Mucosa of stomach (tissue), 1 donor: ENCODE results near the gene SBK1.

Experiments used
- H3K27me3 ChIP-seq: one replicate; pipeline ENCODE4 v1.7.0; 2013; ENCODE audit warnings: mild to moderate bottlenecking, low read length; ENCODE audit not compliant: control insufficient read depth, insufficient read depth
- H3K36me3 ChIP-seq: one replicate; pipeline ENCODE4 v1.7.0; 2013; ENCODE audit warnings: low read length; ENCODE audit not compliant: control insufficient read depth, insufficient read depth
- H3K4me1 ChIP-seq: one replicate; pipeline ENCODE4 v1.7.0; 2013; ENCODE audit warnings: mild to moderate bottlenecking, low read length; ENCODE audit not compliant: control insufficient read depth, insufficient read depth
- H3K4me3 ChIP-seq: one replicate; pipeline ENCODE4 v1.7.0; 2013; ENCODE audit warnings: low read length
- H3K9ac ChIP-seq: one replicate; pipeline ENCODE4 v1.7.0; 2013; ENCODE audit warnings: mild to moderate bottlenecking, low read length, moderate library complexity
- H3K9me3 ChIP-seq: one replicate; pipeline ENCODE4 v1.7.0; 2013; ENCODE audit warnings: mild to moderate bottlenecking, low read length, moderate library complexity; ENCODE audit not compliant: control insufficient read depth
- donor health status: Pancreatic carcinoma.

The SBK1 gene

GRCh38 chr16:28283798-28284577 lies 8.3 kb upstream of the SBK1 start:
- Histone ChIP-seq H3K9ac (no peak overlapping the region), H3K9me3 (no peaks in the 10 kb centered on the region), H3K4me1 (no peaks in the 10 kb centered on the region), H3K4me3 (no peak overlapping the region), H3K36me3 (no peaks in the 10 kb centered on the region), H3K27me3 (peaks cover 12% of the 10 kb centered on the region)

- peaks cover 8% of the 10 kb centered on the region for H3K27me3 ChIP-seq
- no peaks in the 10 kb centered on the region for H3K9me3 ChIP-seq
- H3K36me3 ChIP-seq: no peaks in the 10 kb centered on the region
- H3K9ac ChIP-seq: no peak overlapping the region
- H3K4me1 ChIP-seq: no peaks in the 10 kb centered on the region
- H3K4me3 ChIP-seq: no peak overlapping the region
Measured at GRCh38 chr16:28285649-28286048, 6.7 kb upstream of the SBK1 start.

- Histone ChIP-seq H3K4me3 (no peak overlapping the region), H3K4me1 (peaks cover 10% of the 10 kb centered on the region), H3K36me3 (no peaks in the 10 kb centered on the region), H3K9ac (no peak overlapping the region), H3K9me3 (no peaks in the 10 kb centered on the region), H3K27me3 (peaks cover 10% of the 10 kb centered on the region)
Measured at GRCh38 chr16:28288114-28288513, 4.2 kb upstream of the SBK1 start.

- Histone ChIP-seq H3K4me3 (no peak overlapping the region), H3K9ac (no peak overlapping the region), H3K36me3 (no peaks in the 10 kb centered on the region), H3K27me3 (peaks cover 19% of the 10 kb centered on the region), H3K9me3 (no peaks in the 10 kb centered on the region), H3K4me1 (peaks cover 15% of the 10 kb centered on the region)
Measured at GRCh38 chr16:28289048-28289447, 3.3 kb upstream of the SBK1 start.

GRCh38 chr16:28289939-28290858 lies 2.1 kb upstream of the SBK1 start:
- peaks cover 15% of the 10 kb centered on the region for H3K4me1 ChIP-seq

GRCh38 chr16:28290859-28291254 lies 1.5 kb upstream of the SBK1 start:
- Histone ChIP-seq H3K36me3 (no peaks in the 10 kb centered on the region), H3K27me3 (peaks cover 28% of the 10 kb centered on the region), H3K4me1 (peaks cover 15% of the 10 kb centered on the region), H3K4me3 (no peak overlapping the region), H3K9me3 (no peaks in the 10 kb centered on the region), H3K9ac (no peak overlapping the region)

More at GRCh38 chr16:28289939-28290858, 2.1 kb upstream of the SBK1 start:
- Histone ChIP-seq H3K9ac (no peak overlapping the region), H3K9me3 (no peaks in the 10 kb centered on the region), H3K36me3 (no peaks in the 10 kb centered on the region), H3K27me3 (peaks cover 28% of the 10 kb centered on the region), H3K4me3 (no peak overlapping the region)

- Histone ChIP-seq H3K36me3 (no peaks in the 10 kb centered on the region), H3K9ac (peak overlapping the region; percentile 59), H3K9me3 (no peaks in the 10 kb centered on the region)
Measured at GRCh38 chr16:28292731-28293600, 641 bp downstream of the SBK1 start.

GRCh38 chr16:28293601-28293960 lies 1.3 kb downstream of the SBK1 start:
- peaks cover 15% of the 10 kb centered on the region for H3K4me1 ChIP-seq
- no peak overlapping the region for H3K9ac ChIP-seq
- peaks cover 27% of the 10 kb centered on the region for H3K27me3 ChIP-seq
- H3K9me3 ChIP-seq: no peaks in the 10 kb centered on the region
- no peak overlapping the region for H3K4me3 ChIP-seq
- no peaks in the 10 kb centered on the region for H3K36me3 ChIP-seq

More at GRCh38 chr16:28292731-28293600, 641 bp downstream of the SBK1 start:
- peaks cover 15% of the 10 kb centered on the region for H3K4me1 ChIP-seq
- H3K4me3 ChIP-seq: peak overlapping the region; percentile 19
- H3K27me3 ChIP-seq: peaks cover 28% of the 10 kb centered on the region

- no peaks in the 10 kb centered on the region for H3K36me3 ChIP-seq
- peaks cover 24% of the 10 kb centered on the region for H3K27me3 ChIP-seq
- H3K4me1 ChIP-seq: peaks cover 15% of the 10 kb centered on the region
- H3K9ac ChIP-seq: no peak overlapping the region
- no peak overlapping the region for H3K4me3 ChIP-seq
- no peaks in the 10 kb centered on the region for H3K9me3 ChIP-seq
Measured at GRCh38 chr16:28294201-28294600, 1.9 kb downstream of the SBK1 start.

GRCh38 chr16:28295276-28295675 lies 3.0 kb downstream of the SBK1 start:
- Histone ChIP-seq H3K9ac (no peak overlapping the region), H3K4me1 (peaks cover 15% of the 10 kb centered on the region)

GRCh38 chr16:28297308-28297707 lies 5.0 kb downstream of the SBK1 start:
- Histone ChIP-seq H3K27me3 (peaks cover 24% of the 10 kb centered on the region), H3K9me3 (no peaks in the 10 kb centered on the region), H3K4me3 (no peak overlapping the region), H3K9ac (no peak overlapping the region), H3K4me1 (peaks cover 11% of the 10 kb centered on the region), H3K36me3 (no peaks in the 10 kb centered on the region)

More at GRCh38 chr16:28295276-28295675, 3.0 kb downstream of the SBK1 start:
- H3K36me3 ChIP-seq: no peaks in the 10 kb centered on the region
- H3K4me3 ChIP-seq: no peak overlapping the region
- peaks cover 24% of the 10 kb centered on the region for H3K27me3 ChIP-seq
- H3K9me3 ChIP-seq: no peaks in the 10 kb centered on the region
